Sigmoid colon (tissue), 4 donors: ENCODE data around the gene THEMIS2.

ENCODE experiments used
- POLR2A ChIP-seq, 2 donors: fragments of 450-650 bp; IDR thresholded peaks; one replicate each; pipeline ENCODE4 v1.6.1; 2016; ENCODE audit warnings: antibody characterized with exemption in 2 of 2, mild to moderate bottlenecking in 2 of 2, moderate library complexity in 2 of 2
- POLR2AphosphoS5 ChIP-seq, 4 donors: sonication (generic); formaldehyde crosslinking; IDR thresholded peaks; one replicate each; pipeline ENCODE4 v1.6.1; 2017; ENCODE audit warnings: antibody characterized with exemption in 4 of 4
- TF ChIP-seq, protein P1 (sequence below), 4 experiments: fragments of 450-650 bp in 3 of 4; fragments of 200-600 bp in 1 of 4; IDR thresholded peaks; one replicate each; pipeline ENCODE4 v1.5.1; 2016 to 2019; ENCODE audit warnings: antibody characterized with exemption in 4 of 4, mild to moderate bottlenecking in 3 of 4, moderate library complexity in 2 of 4

- no peak for TF ChIP-seq POLR2A (IDR thresholded peaks at IDR 0.05)
- TF ChIP-seq, protein P1, sequence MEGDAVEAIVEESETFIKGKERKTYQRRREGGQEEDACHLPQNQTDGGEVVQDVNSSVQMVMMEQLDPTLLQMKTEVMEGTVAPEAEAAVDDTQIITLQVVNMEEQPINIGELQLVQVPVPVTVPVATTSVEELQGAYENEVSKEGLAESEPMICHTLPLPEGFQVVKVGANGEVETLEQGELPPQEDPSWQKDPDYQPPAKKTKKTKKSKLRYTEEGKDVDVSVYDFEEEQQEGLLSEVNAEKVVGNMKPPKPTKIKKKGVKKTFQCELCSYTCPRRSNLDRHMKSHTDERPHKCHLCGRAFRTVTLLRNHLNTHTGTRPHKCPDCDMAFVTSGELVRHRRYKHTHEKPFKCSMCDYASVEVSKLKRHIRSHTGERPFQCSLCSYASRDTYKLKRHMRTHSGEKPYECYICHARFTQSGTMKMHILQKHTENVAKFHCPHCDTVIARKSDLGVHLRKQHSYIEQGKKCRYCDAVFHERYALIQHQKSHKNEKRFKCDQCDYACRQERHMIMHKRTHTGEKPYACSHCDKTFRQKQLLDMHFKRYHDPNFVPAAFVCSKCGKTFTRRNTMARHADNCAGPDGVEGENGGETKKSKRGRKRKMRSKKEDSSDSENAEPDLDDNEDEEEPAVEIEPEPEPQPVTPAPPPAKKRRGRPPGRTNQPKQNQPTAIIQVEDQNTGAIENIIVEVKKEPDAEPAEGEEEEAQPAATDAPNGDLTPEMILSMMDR (IDR thresholded peaks at IDR 0.05) = no peak
- no peak for TF ChIP-seq POLR2AphosphoS5 (IDR thresholded peaks at IDR 0.05)
These were observed 59.4 kb downstream of the THEMIS2 start for GRCh38 chr1:27931759-27932158.
